HG03354 (cell line): ENCODE data around the gene IL6ST.
"Not testable (repeated sequence)": the region's sequence is repeated elsewhere in the genome, so short reads cannot be mapped to it uniquely, and the experiment has no call there.

Experiments
- ATAC-seq: cut with Tn5 transposase; IDR thresholded peaks from one replicate; pipeline ENCODE4 v1.9.1; 2021; ENCODE audit warnings: mild to moderate bottlenecking; ENCODE audit not compliant: unreplicated experiment, poor library complexity, severe bottlenecking

Gene IL6ST

GRCh38 chr5:55994495-55994997 is at the start of gene IL6ST:
Gene IL6ST, minus strand, starts transcription at chr5:55994963. Its CDS starts 18,685 bp downstream, at chr5:55976278.
- peak; percentile 39 for ATAC-seq

- no peak for ATAC-seq
These were observed 45.2 kb upstream of the IL6ST start for GRCh38 chr5:56039985-56040384.

GRCh38 chr5:56038206-56038605 is 43.4 kb upstream of the IL6ST start:
- not testable (repeated sequence) for ATAC-seq

DNA sequence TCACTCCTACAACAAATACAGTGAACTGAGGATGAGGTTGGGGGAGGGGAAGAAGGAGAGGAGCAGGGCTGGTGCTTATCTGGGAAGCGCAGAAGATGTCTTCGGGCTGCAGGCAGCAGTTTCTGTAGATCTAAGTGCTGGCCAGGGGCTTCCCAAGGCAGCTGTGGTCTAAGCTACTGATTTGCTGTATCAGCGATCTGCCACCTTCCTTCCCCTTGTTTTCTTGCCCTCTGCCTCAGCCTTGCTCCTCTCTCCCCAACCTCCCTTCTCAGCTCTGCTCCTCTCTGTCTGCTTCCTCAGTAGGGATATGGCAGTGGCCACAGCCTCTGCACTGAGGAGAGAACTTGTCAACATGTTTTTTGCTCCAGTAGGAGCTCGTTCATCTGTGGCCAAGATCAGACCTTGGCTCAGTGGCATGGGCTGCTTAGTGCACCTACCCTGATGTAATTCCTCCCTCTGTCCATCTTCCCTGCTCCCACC is 42.8 kb upstream of the IL6ST start:
- no peak for ATAC-seq

GRCh38 chr5:56035394-56035793 is 40.6 kb upstream of the IL6ST start:
- not testable (repeated sequence) for ATAC-seq

DNA sequence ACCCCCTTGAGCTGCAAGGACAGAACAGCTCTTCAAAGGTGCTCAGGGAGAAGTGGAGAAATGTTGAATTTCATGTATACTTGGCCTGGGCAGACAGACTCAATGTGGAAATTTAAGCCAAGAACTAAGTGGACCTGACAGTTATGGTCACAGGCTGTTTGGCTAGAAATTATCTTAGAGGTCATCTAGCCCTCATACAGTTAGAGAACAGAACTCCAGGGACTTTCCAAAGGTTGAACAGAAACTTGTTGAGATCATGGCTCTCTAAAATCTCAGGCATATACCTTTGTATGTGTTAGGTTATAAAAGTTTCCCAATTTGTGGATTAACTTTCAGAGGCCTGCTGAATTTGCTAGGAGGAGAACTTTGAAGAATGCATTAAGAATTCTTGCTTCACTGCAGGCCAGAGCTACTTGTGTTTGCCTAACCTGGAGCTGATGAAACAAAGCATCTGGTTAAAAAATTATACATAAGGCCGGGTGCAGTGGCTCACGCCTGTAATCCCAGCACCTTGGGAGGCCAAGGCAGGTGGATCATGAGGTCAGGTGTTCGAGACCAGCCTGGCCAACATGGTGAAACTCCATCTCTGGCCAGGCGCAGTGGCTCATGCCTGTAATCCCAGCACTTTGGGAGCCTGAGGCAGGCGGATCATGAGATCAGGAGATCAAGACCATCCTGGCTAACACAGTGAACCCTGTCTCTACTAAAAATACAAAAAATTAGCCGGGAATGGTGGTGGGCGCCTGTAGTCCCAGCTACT is 35.3 kb upstream of the IL6ST start:
- not testable (repeated sequence) for ATAC-seq

GRCh38 chr5:56029457-56029856 is 34.7 kb upstream of the IL6ST start:
- no peak for ATAC-seq

DNA sequence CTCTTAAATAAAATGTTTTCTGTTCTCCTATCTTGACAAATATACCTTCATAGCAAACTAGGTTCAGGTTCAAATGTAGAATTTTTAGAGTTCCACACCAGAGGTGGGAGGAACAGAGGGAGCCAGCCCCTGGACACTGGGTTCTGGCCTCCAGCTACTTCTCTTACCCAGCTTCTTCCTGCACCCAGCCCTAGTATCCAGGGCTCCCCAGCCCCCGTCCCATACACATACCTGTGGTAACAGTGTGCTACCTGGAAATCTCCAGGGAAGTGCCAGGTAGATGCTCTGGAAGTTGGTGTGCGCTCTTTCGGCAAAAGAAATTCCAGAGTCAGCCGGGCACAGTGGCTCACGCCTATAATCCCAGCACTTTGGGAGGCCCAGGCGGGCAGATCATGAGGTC is 33.9 kb upstream of the IL6ST start:
- ATAC-seq = no peak

DNA sequence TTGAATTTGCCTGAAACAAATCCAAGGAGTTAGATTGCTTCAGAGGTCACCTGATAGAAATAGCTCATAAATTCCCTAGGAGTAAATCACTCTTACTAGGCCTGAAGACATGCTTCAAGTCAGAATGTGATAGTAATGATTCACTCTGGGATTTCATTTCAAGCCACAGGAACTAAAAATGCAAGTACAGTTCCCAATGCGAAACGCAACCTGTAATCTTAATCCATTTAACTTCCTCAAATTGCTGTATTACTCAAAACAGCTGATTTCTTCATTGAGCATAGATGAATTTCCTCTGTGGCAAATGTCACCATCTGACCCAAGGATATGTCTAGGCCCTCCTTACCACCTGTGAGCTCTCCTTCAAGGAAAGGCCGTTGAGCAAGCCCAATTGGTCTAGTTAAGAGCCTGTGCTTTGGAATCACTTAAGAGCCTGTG is 32.1 kb upstream of the IL6ST start:
- ATAC-seq = peak; percentile 70

DNA sequence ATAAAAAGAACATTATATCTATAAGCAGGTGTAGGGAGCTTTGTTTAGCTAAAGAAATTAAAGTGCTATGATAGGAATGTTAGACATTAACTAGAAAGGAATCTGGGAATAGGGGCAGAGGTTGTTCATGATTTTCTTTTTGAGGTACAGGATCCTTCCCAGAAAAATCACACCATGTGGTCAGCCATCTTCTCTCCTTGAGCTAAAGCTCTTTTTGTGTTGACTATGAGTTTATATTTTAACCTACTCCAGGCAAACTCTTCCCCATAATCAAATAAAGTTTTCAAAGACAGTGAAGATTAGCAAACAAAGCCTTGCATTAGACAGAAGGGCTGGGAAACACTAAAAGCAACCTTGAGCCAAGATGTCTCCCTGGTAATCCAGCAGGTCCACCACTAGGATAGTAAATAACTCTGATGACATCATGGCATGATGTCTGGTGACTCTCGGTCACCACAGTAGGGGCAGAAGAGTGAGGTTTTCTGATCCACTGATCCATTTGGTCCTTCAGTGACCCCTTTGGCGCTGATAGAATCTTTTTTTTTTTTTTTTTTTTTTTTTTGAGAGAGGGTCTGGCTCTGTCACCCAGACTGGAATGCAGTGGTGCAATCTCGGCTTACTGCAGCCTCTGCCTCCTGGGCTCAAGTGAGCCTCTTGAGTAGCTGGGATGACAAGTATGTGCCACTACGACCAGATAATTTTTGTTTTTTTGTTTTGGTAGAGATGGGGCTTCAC is 30.6 kb upstream of the IL6ST start:
- ATAC-seq = no peak

DNA sequence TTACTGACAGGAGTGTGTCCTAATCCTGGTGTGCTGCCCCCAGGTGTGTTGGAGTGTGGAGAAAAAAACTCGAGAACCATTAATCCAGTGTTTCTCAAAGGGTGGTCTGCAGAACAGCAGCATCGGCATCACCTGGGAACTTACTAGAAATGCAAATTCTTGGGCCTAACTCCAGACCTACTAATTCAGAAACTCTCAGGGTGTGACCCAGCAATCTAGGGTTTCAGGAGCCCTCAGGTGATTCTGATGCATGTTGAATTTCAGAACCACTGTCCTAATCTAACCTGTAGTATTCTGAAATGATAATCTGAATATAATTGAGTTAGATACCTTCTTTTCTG is 30.0 kb upstream of the IL6ST start:
- no peak for ATAC-seq

- ATAC-seq = no peak
These were observed 28.5 kb upstream of the IL6ST start for GRCh38 chr5:56023296-56023695.

- no peak for ATAC-seq
These were observed 24.8 kb upstream of the IL6ST start for GRCh38 chr5:56019306-56020272.

GRCh38 chr5:56018832-56019231 is 24.1 kb upstream of the IL6ST start:
- ATAC-seq = no peak

- ATAC-seq = not testable (repeated sequence)
These were observed 19.9 kb upstream of the IL6ST start for GRCh38 chr5:56014701-56015100.

DNA sequence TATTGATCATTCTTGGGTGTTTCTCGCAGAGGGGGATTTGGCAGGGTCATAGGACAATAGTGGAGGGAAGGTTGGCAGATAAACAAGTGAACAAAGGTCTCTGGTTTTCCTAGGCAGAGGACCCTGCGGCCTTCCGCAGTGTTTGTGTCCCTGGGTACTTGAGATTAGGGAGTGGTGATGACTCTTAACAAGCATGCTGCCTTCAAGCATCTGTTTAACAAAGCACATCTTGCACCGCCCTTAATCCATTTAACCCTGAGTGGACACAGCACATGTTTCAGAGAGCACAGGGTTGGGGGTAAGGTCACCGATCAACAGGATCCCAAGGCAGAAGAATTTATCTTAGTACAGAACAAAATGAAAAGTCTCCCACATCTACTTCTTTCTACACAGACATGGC is 19.2 kb upstream of the IL6ST start:
- ATAC-seq = not testable (repeated sequence)

- peak; percentile 50 for ATAC-seq
These were observed 17.7 kb upstream of the IL6ST start for GRCh38 chr5:56012281-56012963.

DNA sequence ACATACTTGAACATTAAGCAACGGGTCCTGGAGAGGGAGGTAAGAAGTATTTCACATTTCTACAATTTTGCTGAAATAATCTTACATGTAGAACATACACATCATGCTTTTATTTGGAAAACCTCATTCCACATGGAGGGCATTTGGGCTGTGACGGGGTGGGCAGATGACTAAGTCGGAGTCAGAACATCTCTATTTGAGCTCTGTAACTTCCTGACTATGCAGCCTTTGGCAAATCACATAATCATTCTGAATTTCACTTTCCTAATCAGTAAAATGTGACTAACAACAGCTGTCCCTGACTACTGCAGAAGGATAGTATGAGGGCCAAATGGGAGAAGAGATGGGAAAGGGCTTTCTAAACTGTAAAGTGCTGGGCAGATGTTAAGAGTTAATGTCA is 17.1 kb upstream of the IL6ST start:
- peak; percentile 5 for ATAC-seq

- ATAC-seq = no peak
These were observed 15.7 kb upstream of the IL6ST start for GRCh38 chr5:56010431-56010830.
